GM18951 (cell line): ENCODE data around the gene LRRC4C.
"Not testable (repeated sequence)": the region's sequence is repeated elsewhere in the genome, so short reads cannot be mapped to it uniquely, and the experiment has no call there.

Source experiments
- POLR2A ChIP-seq: IDR thresholded peaks from 4 replicates; pipeline ENCODE4 v1.6.1; 2011; ENCODE audit warnings: mild to moderate bottlenecking; ENCODE audit not compliant: insufficient read length, insufficient read depth; ENCODE audit errors: extremely low read depth
- in situ Hi-C: fragments of 300-500 bp; cut with MboI; formaldehyde crosslinking; loops from one replicate; pipeline ENCODE4 v1.12.0; 2022; ENCODE audit warnings: low sequenced_read_pairs, mixed read lengths, inconsistent platforms; ENCODE audit not compliant: unreplicated experiment

The LRRC4C gene

DNA sequence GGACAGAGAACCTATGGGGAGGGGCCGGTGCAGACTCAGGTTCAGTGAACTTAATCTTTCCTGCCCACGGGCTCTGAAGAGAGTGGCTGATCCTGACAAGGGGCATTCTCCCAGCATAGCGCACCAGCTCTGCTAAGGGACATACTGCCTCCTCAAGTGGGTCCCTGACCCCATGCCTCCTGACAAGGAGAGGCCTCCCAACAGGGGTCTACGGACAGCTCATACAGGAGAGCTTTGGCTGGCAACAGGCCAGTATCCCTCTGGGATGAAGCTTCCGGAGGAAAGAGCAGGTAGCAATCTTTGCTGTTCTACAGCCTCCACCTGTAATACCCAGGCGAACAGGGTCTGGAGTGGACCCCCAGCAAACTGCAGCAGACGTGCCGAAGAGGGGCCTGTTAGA, 394.0 kb downstream of the LRRC4C start:
- no peak for TF ChIP-seq POLR2A
- in situ Hi-C loops = no loop called here

DNA sequence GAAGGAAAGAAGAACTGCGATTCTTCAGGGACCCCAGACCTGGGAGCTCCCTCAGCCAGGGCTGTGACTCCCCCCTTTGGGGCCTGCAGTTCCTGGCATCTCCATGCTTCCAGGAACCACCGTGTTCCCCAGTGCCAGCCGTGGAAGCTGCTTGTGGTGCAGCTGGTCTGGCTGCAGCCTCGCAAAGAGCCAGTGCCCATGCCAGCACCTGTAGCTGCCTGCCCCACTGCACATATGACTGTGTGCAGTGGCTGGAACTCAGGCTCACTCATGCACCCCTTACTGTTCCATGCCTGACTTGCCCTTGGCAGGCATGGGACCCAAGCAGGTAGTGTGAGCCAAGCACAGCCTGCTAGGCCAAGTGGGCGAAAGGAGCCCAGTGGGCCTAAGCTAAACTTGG, 401.3 kb downstream of the LRRC4C start:
- in situ Hi-C loops = no loop called here
- no peak for TF ChIP-seq POLR2A

DNA sequence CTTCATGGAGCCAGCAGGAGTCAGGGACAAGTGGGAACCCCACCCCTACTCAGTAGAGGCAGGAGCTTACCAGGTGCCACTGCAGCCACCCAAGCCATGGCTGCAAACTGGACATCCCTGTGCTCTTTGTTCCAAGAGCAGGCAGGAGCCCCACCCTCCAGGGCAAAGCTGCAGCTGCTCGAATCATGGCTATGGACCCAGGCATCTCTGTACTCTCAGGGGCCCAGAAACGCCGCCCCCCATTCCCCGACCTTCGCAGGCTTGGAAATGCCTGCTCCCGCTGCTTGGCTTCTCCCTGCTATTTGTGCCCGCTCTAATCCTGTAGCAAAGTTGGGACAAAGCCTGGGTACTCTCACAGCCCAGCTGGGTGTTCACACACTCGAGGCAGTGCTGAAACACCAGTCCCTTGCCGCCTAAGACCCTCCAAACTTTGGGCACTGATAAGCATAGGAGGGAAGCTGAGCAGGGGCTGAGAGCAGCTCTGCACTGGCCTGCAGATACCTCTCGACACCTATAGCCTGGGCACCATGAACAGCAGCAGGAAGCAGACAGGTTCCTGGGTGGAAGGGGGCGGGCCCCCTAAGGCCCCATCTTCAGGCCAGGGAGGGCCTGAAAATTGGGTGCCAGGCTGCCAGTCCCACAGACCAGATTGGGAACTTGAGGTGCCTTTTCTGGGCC, 402.4 kb downstream of the LRRC4C start:
- in situ Hi-C loops = no loop called here

DNA sequence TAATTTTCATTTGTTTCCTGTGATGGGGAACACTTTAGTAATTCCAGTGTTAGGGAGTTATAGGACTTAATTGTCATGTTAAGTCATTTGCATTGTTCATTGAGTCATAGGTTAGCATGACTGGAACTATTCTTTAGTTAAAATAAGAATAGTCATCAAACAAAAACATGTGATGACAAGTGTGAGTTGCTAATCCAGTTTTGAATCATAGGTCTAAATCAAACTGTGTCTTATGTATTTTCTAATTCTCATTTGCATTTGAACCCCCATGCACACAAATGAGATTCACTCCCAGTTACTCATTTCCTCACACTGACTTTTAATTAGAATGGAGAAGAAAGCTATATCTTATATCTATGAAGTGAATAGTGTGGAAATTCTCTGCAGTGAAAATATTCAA, 405.6 kb downstream of the LRRC4C start:
- in situ Hi-C loops = no loop called here
- no peak for TF ChIP-seq POLR2A

More for the DNA sequence above, 402.4 kb downstream of the LRRC4C start:
- no peak for TF ChIP-seq POLR2A

DNA sequence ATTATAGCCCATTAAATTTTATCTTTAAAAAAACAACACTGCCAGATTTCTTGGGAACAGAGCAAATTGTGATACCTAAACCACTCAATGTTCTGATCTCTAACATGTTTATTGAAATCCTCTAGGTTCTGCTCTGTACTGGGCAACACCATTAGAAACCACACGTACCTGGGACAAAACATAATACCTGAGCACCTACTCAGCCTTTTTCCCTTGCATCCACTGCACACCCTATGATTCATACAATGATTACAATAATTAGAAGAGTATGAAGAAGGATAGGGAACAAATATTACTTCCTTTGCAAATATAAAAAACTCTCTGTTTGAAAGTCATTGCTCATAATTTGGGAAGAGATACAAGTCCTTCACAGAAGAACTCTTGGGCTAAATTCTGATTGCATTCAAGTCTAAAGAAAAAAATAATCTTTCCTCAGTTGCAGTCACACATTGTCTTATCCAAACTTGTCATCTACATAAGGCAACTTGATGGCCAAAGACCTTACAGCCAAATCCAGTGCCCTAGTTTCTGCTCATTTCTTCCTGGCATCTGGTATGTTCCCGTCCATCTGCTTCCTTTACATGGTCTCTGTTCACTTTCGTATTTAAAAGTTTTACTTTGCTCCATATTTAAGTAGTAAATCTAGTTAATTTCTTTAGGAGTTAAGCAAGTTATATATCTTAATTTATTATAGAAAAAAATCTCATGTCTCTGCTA, 407.4 kb downstream of the LRRC4C start:
- in situ Hi-C loops = no loop called here
- TF ChIP-seq POLR2A = no peak

DNA sequence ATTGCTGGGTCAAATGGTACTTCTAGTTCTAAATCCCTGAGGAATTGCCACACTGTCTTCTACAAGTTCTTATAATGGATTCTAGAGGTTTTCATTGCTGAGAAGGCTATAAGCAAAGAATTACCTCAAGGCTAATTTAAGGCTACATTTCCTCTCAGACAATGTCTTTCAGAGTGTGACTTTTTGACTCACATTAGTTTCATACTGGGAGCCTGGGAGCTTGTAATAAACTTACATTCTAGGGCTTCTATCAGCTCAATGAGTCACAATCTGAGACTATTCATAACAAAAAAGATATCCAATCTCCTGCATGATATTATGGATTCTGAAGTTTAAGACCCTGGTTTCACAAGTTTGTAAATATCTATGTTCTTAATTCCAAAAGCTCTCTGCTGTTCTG, 408.7 kb downstream of the LRRC4C start:
- in situ Hi-C loops = no loop called here
- TF ChIP-seq POLR2A = no peak

DNA sequence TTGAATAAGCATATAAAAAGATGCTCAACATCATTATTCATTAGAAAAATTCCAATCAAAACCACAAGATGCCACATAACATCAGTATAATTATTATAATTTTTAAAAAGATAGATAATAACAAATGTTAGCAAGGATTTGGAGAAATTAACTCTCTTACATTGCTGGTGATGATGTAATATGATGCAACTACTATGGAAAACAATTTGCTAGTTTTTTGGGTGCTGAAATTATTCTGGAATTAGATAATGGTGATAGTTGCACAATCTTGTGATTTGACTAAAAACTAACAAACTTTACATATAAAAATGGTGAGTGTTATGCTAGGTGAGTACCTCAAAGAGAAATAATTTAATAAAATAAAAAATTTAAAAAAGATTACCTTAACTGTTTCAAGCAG, 412.2 kb downstream of the LRRC4C start:
- TF ChIP-seq POLR2A = no peak
- in situ Hi-C loops = no loop called here

DNA sequence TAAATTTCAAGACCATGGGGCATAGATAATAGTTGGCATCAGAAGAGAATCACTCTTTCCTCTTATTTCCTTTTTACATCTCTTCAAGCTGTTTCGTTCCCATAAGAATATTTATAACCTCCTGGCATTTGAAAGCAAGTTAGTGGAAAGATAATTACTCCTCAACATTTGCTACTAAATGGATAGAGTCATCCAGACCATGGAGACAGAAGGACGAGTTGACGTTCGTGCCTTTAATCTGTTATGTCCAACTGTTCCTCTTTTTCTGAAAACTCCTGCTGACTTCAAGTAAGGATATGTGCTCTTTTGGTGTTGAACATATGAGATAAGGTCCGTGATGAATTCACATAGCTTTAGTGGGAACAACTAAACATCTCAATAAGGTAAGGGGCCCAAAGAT, 414.2 kb downstream of the LRRC4C start:
- TF ChIP-seq POLR2A = no peak
- in situ Hi-C loops = no loop called here

DNA sequence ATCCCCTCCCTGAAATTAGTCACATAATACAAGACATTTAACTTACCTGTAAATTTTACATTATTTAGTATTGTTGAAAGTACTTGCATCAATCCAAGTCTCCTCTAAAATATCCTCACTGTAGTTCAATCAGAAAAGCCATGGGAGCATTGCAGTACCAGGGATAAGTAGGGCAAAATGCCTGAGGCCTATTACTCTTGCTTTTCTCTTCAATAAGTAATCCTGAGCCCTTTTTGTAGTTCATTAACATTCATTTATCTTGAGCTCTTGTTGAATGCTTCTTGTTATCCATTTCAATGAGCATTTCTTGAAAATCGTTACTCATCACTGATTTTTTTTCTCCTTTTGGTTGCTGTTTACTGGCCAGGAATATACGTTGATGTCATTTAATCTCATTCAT, 414.7 kb downstream of the LRRC4C start:
- in situ Hi-C loops = no loop called here
- no peak for TF ChIP-seq POLR2A

DNA sequence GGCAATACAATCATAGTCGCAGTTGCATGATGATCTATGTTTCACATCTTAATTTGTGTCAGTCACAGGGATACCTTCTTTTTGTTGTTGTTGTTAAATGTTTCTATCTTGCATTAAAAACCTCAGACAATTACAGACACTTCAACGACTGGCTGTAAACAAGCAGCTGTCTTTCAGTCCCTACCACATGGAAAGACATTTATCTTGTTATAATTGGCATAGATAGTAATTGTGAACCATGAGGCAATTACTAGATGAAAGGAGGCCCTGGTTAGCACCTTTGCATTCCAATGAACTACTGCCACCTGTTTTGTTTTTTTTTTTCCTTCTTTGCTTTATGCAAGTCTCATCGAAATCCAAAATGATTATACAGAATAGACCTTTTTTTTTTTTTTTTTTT, 416.8 kb downstream of the LRRC4C start:
- no peak for TF ChIP-seq POLR2A
- in situ Hi-C loops = no loop called here

DNA sequence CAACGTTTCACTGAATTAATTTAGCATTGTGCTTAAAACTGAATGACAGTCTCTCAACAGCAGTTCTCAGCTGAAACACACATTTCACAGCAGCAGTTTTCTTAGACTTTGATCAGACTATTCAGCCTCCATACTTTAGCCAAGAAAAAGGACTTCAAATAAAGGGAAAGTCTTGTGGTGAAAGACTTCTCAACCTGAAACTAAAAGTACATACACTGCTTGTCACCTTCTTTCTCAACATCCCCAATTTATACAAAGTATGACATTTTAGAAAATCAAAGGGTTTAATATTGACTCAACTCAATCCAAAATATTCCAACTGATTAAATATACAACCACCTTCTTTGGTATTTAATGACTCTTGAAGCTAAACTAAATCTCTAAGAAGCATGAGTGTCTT, 419.0 kb downstream of the LRRC4C start:
- no peak for TF ChIP-seq POLR2A
- in situ Hi-C loops = no loop called here

DNA sequence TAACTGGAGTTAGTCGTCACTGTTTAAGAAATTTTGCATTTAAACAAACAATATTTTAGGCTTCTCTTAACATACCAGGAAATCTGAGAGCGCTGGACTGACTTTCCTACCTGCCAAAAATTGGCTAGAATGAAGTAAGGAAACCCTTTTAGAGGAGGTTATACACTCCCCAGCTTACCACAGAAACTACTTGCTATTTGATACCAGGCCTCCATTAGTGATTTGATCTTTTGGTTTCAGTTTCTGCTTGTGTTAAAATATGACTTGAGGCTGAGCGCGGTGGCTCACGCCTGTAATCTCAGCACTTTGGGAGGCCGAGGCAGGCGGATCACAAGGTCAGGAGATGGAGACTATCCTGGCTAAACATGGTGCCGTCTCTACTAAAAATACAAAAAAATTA, 419.9 kb downstream of the LRRC4C start:
- in situ Hi-C loops = no loop called here
- no peak for TF ChIP-seq POLR2A

DNA sequence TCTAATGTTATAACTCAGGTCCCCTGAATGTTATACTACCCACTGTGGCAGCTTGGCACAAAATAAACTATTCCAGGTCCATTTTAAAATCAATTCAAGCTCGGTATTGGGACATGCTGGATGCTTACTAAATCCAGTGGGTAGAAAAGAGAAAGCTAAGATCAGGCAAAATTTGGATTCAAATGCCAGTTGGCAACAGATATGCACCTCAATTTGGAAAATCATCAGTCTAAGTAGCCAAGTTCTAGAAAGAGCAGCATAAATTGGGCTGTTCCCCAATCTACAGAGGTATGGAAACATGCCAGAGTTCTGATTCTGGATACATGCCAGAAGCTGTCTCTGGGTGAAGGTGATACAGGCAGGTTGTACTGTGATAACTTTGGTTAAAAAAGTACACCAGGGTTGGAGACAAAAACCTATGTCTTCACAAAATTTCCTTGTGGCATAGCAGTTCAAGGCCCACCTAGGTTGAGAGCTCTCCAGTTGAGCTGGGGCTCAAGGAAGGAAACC, 427.8 kb downstream of the LRRC4C start:
- in situ Hi-C loops = no loop called here
- TF ChIP-seq POLR2A = no peak

DNA sequence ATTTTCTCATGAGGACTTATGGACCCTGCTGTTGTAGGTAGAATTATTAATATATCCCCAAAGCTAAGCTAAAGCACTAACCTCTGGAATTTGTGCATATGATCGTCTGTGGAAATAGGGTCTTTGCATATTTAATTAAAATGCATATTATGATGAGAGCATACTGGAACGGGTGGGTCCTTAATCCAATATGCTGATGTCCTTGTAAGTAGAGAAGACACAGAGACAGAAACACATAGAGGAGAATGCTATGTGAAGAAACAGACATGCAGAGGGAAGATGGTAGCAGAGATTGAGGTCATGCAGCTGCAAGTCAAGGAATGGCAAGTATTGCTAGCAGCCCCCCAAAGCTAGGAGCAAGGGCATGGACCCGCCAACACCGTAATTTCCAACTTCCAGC, 439.2 kb downstream of the LRRC4C start:
- in situ Hi-C loops = no loop called here
- no peak for TF ChIP-seq POLR2A

DNA sequence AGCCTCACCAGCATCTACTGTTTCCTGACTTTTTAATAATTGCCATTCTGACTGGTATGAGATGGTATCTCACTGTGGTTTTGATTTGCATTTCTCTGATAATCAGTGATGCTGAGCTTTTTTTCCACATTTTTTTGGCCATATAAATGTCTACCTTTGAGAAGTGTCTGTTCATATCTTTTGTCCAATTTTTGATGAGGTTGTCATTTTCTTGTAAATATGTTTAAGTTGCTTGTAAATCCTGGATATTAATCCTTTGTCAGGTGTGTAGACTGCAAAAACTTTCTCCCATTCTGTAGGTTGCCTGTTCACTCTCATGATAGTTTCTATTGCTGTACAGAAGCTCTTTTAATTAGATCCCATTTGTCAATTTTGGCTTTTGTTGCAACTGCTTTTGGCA, 439.8 kb downstream of the LRRC4C start:
- in situ Hi-C loops = not testable (repeated sequence)

DNA sequence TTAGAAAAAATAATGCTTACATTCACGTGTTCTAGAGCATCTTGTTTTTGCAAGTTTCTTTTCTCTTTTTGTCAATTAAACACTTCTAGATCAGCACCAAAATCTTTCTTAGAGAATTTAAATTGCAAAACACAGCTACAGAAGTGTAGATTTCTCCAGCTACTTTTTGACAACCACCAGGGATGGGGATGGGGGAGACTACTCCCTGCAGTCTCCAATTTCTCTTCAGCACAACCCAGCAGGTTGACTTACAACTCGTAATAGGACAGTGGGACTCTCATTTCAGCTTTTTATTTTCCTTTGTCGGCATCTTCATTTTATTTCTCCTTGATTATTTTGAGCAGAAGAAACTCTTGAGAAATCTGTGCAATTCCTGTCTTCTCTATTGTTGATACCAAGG, 441.2 kb downstream of the LRRC4C start:
- in situ Hi-C loops = no loop called here
- no peak for TF ChIP-seq POLR2A
